Measurements from ENCODE around the gene ARHGAP26.
A peak's percentile ranks its signal among the peaks of the same experiment; 100 is the strongest.

Gene ARHGAP26

GRCh38 chr5:143176048-143176447 is 405.9 kb downstream of the ARHGAP26 start:
- DNase-seq, result no peak

GRCh38 chr5:143177263-143177983 is 407.2 kb downstream of the ARHGAP26 start:
- peak in 1 of 2 experiments; percentile 22 for DNase-seq

GRCh38 chr5:143179126-143179740 is 409.1 kb downstream of the ARHGAP26 start:
- no peak for DNase-seq

GRCh38 chr5:143180751-143181150 is 410.6 kb downstream of the ARHGAP26 start:
- no peak for DNase-seq

- no peak for DNase-seq
Observed at GRCh38 chr5:143181173-143181572, 411.0 kb downstream of the ARHGAP26 start.

- DNase-seq, result no peak
Observed at GRCh38 chr5:143182106-143182505, 411.9 kb downstream of the ARHGAP26 start.

GRCh38 chr5:143182901-143183820 is 413.0 kb downstream of the ARHGAP26 start:
- DNase-seq, result no peak

- DNase-seq, result no peak
Observed at GRCh38 chr5:143183989-143184388, 413.8 kb downstream of the ARHGAP26 start.

- no peak for DNase-seq
Observed at GRCh38 chr5:143186623-143187022, 416.4 kb downstream of the ARHGAP26 start.

GRCh38 chr5:143187495-143187894 is 417.3 kb downstream of the ARHGAP26 start:
- no peak for DNase-seq

GRCh38 chr5:143188083-143188482 is 417.9 kb downstream of the ARHGAP26 start:
- no peak for DNase-seq

- DNase-seq, result no peak
Observed at GRCh38 chr5:143188692-143189091, 418.5 kb downstream of the ARHGAP26 start.

GRCh38 chr5:143190260-143190810 is 420.2 kb downstream of the ARHGAP26 start:
- no peak for DNase-seq

GRCh38 chr5:143191720-143192119 is 421.5 kb downstream of the ARHGAP26 start:
- no peak for DNase-seq

GRCh38 chr5:143192191-143192900 is 422.2 kb downstream of the ARHGAP26 start:
- DNase-seq, result no peak

- no peak for DNase-seq
Observed at GRCh38 chr5:143194206-143194605, 424.0 kb downstream of the ARHGAP26 start.

- no peak for DNase-seq
Observed at GRCh38 chr5:143194713-143195112, 424.5 kb downstream of the ARHGAP26 start.

GRCh38 chr5:143195491-143195890 is 425.3 kb downstream of the ARHGAP26 start:
- DNase-seq, result no peak

GRCh38 chr5:143196601-143197259 is 426.6 kb downstream of the ARHGAP26 start:
- no peak for DNase-seq

- DNase-seq, result no peak
Observed at GRCh38 chr5:143197260-143197656, 427.1 kb downstream of the ARHGAP26 start.

GRCh38 chr5:143198332-143198731 is 428.2 kb downstream of the ARHGAP26 start:
- DNase-seq, result no peak

- no peak for DNase-seq
Observed at GRCh38 chr5:143199161-143199560, 429.0 kb downstream of the ARHGAP26 start.
